MG63 (cell line): Measurements from ENCODE around the gene SLC40A1. TPM values are rescaled to one million over a fixed set of nuclear protein-coding genes. Genes with fewer than 3 reads are reported as not detected.

ENCODE experiments used
- DNase-seq: peaks from one replicate; pipeline ENCODE4 v3.0.0-alpha.2; 2020
- H3K27me3 ChIP-seq: fragments of 250-450 bp; sonication (Bioruptor Pico); 2 replicates; pipeline ENCODE4 v1.5.1; 2020; ENCODE audit warnings: mild to moderate bottlenecking, moderate library complexity
- H3K36me3 ChIP-seq: fragments of 250-450 bp; sonication (Bioruptor Pico); 2 replicates; pipeline ENCODE4 v1.5.1; 2020; ENCODE audit warnings: mild to moderate bottlenecking, moderate library complexity
- H3K4me3 ChIP-seq: fragments of 250-450 bp; sonication (Bioruptor Pico); 2 replicates; pipeline ENCODE4 v1.5.1; 2020; ENCODE audit warnings: mild to moderate bottlenecking, moderate library complexity
- H3K9me3 ChIP-seq: fragments of 250-450 bp; sonication (Bioruptor Pico); 2 replicates; pipeline ENCODE4 v1.5.1; 2020; ENCODE audit warnings: mild to moderate bottlenecking, moderate library complexity
- total RNA-seq: library from RNA; depleted of rRNA; stranded (reverse); fragments of >200 nt; shearing (Covaris generic); gene quantifications from 2 replicates; pipeline ENCODE4 v1.2.3, GENCODE V29; 2014; ENCODE audit warnings: low replicate concordance

The SLC40A1 gene
- total RNA-seq, 1 experiment from 2014 or later, result 0.13 TPM

GRCh38 chr2:189582140-189582808 is 1.7 kb upstream of the SLC40A1 start:
- no peaks in the 10 kb centered on the region for H3K36me3 ChIP-seq
- H3K27me3 ChIP-seq, result peaks cover 45% of the 10 kb centered on the region
- no peak for DNase-seq
- no peak overlapping the region for H3K4me3 ChIP-seq
- H3K9me3 ChIP-seq, result no peaks in the 10 kb centered on the region

- peaks cover 45% of the 10 kb centered on the region for H3K27me3 ChIP-seq
- peak overlapping the region; percentile 47 for H3K4me3 ChIP-seq
- H3K9me3 ChIP-seq, result no peaks in the 10 kb centered on the region
- DNase-seq, result no peak
- H3K36me3 ChIP-seq, result no peaks in the 10 kb centered on the region
Observed at GRCh38 chr2:189581354-189582139, 961 bp upstream of the SLC40A1 start.

GRCh38 chr2:189580241-189580651 is 340 bp downstream of the SLC40A1 start:
- no peak for DNase-seq
- Histone ChIP-seq H3K36me3 (no peaks in the 10 kb centered on the region), H3K27me3 (peaks cover 45% of the 10 kb centered on the region), H3K9me3 (no peaks in the 10 kb centered on the region), H3K4me3 (peak overlapping the region; percentile 47)

- Histone ChIP-seq H3K9me3 (no peaks in the 10 kb centered on the region), H3K4me3 (no peak overlapping the region), H3K27me3 (peaks cover 45% of the 10 kb centered on the region), H3K36me3 (no peaks in the 10 kb centered on the region)
- DNase-seq, result no peak
Observed at GRCh38 chr2:189579585-189580186, 900 bp downstream of the SLC40A1 start.

- H3K27me3 ChIP-seq, result peaks cover 43% of the 10 kb centered on the region
- H3K36me3 ChIP-seq, result no peaks in the 10 kb centered on the region
- H3K9me3 ChIP-seq, result no peaks in the 10 kb centered on the region
- no peak overlapping the region for H3K4me3 ChIP-seq
- DNase-seq, result no peak
Observed at GRCh38 chr2:189578272-189578950, 2.2 kb downstream of the SLC40A1 start.

- Histone ChIP-seq H3K4me3 (no peak overlapping the region), H3K27me3 (peaks cover 36% of the 10 kb centered on the region), H3K9me3 (no peaks in the 10 kb centered on the region), H3K36me3 (no peaks in the 10 kb centered on the region)
- no peak for DNase-seq
Observed at GRCh38 chr2:189577121-189577520, 3.5 kb downstream of the SLC40A1 start.

GRCh38 chr2:189576396-189576795 is 4.2 kb downstream of the SLC40A1 start:
- peaks cover 29% of the 10 kb centered on the region for H3K27me3 ChIP-seq
- no peak for DNase-seq
- no peaks in the 10 kb centered on the region for H3K36me3 ChIP-seq
- H3K4me3 ChIP-seq, result no peak overlapping the region
- H3K9me3 ChIP-seq, result no peaks in the 10 kb centered on the region

GRCh38 chr2:189574793-189575475 is 5.7 kb downstream of the SLC40A1 start:
- DNase-seq, result no peak
- no peaks in the 10 kb centered on the region for H3K36me3 ChIP-seq
- no peak overlapping the region for H3K4me3 ChIP-seq
- H3K27me3 ChIP-seq, result peaks cover 16% of the 10 kb centered on the region
- no peaks in the 10 kb centered on the region for H3K9me3 ChIP-seq

- H3K4me3 ChIP-seq, result no peak overlapping the region
- H3K36me3 ChIP-seq, result no peaks in the 10 kb centered on the region
- H3K9me3 ChIP-seq, result no peaks in the 10 kb centered on the region
- peaks cover 6% of the 10 kb centered on the region; the same call in 1 of the 2 replicates for H3K27me3 ChIP-seq
- DNase-seq, result no peak
Observed at GRCh38 chr2:189570570-189571031, 10.0 kb downstream of the SLC40A1 start.

- Histone ChIP-seq H3K36me3 (no peaks in the 10 kb centered on the region), H3K9me3 (no peaks in the 10 kb centered on the region), H3K4me3 (no peak overlapping the region), H3K27me3 (peaks cover 4% of the 10 kb centered on the region; the same call in 1 of the 2 replicates)
- no peak for DNase-seq
Observed at GRCh38 chr2:189569295-189569910, 11.2 kb downstream of the SLC40A1 start.

- no peaks in the 10 kb centered on the region for H3K36me3 ChIP-seq
- no peaks in the 10 kb centered on the region for H3K9me3 ChIP-seq
- no peaks in the 10 kb centered on the region for H3K27me3 ChIP-seq
- no peak overlapping the region for H3K4me3 ChIP-seq
- no peak for DNase-seq
Observed at GRCh38 chr2:189566046-189566445, 14.5 kb downstream of the SLC40A1 start.

- H3K27me3 ChIP-seq, result no peaks in the 10 kb centered on the region
- no peak for DNase-seq
- H3K4me3 ChIP-seq, result no peak overlapping the region
- no peaks in the 10 kb centered on the region for H3K9me3 ChIP-seq
- no peaks in the 10 kb centered on the region for H3K36me3 ChIP-seq
Observed at GRCh38 chr2:189561371-189562038, 19.1 kb downstream of the SLC40A1 start.

- no peaks in the 10 kb centered on the region for H3K9me3 ChIP-seq
- H3K36me3 ChIP-seq, result no peaks in the 10 kb centered on the region
- H3K27me3 ChIP-seq, result no peaks in the 10 kb centered on the region
- DNase-seq, result no peak
- no peak overlapping the region for H3K4me3 ChIP-seq
Observed at GRCh38 chr2:189560273-189560586, 20.4 kb downstream of the SLC40A1 start.

- Histone ChIP-seq H3K4me3 (no peak overlapping the region), H3K9me3 (no peaks in the 10 kb centered on the region), H3K27me3 (no peaks in the 10 kb centered on the region), H3K36me3 (no peaks in the 10 kb centered on the region)
- DNase-seq, result no peak
Observed at GRCh38 chr2:189559579-189560272, 20.9 kb downstream of the SLC40A1 start.

GRCh38 chr2:189558516-189559272 is 21.9 kb downstream of the SLC40A1 start:
- no peaks in the 10 kb centered on the region for H3K27me3 ChIP-seq
- no peak overlapping the region for H3K4me3 ChIP-seq
- no peak for DNase-seq
- H3K9me3 ChIP-seq, result no peaks in the 10 kb centered on the region
- no peaks in the 10 kb centered on the region for H3K36me3 ChIP-seq
